GM19468 (cell line): ENCODE data around the gene SBF2.
"Not testable (repeated sequence)": the region's sequence is repeated elsewhere in the genome, so short reads cannot be mapped to it uniquely, and the experiment has no call there.

Source experiments
- ATAC-seq: cut with Tn5 transposase; IDR thresholded peaks from one replicate; pipeline ENCODE4 v1.9.1; 2021; ENCODE audit warnings: mild to moderate bottlenecking, moderate library complexity, moderate number of reproducible peaks; ENCODE audit not compliant: unreplicated experiment; ENCODE audit errors: extremely low read depth

SBF2 gene

DNA sequence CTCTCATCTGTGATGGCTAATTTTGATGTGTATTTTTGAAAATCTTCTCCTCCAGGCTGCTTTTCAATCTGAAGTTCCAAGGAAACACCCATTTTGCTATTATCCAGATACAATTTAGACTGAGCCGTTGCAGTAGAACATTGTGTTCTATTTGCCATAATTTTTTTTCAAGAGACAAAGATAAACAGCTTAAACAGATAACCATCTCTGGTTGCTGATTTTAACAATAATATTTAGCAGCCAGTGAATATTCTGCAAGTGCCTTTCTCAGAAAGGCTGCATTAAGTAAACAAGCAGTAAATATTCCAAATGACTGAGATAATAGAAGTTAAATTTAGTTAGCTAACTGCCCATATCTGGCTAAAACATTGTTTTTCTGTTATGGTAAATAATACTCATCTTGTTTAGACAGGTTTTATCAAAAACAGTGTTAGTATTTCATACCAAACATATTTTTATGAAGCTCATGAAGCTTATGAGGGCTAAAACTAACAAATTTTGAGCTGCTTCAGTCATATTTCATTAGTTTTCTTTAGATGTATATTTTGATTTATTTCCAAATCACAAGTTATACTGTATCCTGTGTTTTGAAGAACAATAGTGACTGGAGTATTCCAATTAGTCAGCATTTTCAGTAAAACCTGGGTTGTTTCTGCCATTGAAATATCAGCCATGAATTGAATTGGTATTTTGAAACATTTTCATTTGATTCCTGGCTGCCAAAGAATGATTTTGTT, 206.7 kb downstream of the SBF2 start:
- ATAC-seq = no peak

DNA sequence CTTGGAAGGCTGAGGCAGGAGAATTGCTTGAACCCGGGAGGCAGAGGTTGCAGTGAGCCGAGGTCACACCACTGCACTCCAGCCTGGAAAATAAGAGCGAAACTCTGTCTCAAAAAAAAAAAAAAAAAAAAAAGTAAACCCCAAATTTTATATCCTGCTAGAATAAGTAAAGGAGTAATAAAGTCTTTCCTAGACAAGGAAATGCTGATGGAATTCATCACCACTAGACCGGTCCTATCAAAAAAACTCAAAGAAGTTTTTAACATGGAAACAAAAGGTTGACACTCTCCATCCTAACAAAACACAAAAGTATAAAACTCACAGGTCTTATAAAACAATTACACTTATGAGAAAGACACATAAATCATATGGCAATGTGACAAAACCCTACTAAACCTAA, 213.9 kb downstream of the SBF2 start:
- no peak for ATAC-seq

DNA sequence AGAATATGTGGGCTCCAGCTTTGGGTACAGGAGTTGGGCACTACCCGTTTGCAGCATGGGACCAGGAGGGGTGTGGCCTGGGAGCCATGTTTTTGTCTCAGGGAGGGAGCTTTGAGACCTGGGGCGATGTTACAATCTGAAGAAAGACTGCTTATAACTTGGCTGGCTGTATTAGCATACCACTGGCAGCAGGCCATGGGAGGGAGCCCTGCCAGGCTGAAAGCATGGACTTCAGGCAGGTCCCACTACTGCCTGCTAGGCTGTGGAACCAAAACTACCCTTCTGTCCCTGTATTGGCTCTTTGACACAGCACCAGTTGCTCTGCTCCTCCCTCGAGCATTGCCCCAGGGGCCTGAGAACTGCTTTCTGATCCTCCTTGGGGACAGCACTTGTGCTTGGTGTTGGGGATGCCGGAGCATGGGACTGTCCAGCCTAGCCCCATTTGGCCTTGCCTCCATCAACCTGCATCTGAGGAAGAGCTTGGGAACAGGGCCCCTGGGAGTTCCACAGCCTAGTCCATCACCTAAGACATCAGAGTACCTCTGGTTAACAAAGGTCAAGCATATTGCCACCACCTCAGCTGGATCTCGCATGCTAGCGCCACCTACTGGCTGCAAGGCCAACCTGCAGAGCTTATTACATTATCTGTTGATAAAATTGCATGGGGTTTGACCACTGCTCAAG, 217.4 kb downstream of the SBF2 start:
- ATAC-seq = peak; percentile 39

DNA sequence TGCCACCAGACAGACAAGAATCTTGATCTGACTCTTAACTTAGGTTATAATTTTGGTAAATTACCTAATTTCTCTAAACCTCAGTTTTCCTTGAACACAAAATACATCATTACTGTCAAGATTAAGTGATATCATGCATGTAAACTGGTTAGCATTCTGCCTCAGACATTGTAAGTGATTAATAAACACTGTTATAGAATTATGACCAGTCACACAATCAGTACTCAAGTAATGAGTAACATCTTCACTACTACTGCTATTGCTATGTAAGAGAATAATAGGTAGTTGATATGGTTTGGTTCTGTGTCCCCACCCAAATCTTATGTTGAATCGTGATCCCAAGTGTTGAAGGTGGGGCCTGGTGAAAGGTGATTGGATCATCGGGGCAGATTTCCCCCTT, 218.9 kb downstream of the SBF2 start:
- ATAC-seq = no peak

DNA sequence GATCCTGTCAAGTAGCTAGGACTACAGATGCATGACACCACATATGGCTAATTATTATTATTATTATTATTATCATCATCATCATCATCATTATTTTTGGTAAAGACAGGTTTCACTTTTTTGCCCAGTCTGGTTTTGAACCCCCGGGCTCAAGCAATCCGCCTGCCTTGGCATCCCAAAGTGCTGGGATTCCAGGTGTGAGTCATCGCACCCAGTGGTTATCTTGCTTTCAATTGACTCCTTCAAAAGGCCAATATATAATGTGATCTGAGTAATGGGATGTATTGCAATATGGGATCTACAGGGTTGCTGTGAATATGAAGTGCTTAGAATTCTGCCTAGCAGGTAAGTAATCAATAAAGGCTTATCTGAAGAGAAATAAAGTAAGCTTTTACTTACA, 221.2 kb downstream of the SBF2 start:
- no peak for ATAC-seq

DNA sequence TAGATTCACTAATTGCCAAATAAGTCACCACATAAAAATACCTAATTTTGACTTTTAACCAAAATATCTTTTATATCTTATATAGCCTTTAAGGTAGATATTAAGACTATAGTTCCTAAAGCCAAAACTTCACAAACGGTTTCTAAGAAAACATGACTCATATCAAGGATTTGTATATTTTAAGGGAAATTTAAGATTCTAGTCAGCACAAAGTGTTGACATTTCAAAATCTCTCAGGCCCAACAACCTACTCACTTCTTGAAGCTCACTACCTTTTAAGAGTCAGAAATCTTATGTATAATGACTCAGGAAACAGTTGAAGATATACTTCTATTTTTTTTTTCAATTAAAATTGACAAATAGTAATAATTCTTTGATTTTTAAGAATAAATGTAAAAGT, 221.9 kb downstream of the SBF2 start:
- no peak for ATAC-seq

DNA sequence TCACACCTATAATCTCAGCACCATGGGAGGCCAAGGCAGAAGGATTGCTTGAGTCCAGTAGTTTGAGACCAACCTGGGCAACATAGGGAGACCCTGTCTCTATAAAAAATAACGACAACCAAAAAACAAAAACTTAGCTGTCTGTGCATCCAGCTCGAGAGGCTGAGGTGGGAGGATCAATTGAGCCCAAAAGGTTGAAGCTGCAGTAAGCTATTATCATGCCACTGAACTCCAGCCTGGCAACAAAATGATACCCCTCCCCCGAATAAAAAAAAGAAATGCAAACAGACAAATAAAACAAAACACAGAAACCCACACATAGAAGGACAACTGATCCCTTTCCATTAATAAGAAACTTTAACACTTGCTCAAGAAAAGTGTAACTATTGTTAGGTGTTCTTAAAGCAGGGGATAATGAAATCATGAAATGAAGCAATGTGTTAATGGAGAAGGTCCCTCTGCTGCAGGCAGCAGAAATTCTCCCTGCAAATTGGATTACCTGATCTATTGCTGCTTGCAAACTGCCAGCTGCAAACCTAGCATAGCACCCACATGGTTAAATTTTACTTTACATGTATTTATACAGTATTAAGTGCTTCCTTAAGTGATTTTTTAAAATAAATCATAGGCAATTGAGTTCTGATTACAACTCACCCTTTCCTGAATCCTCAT, 226.3 kb downstream of the SBF2 start:
- no peak for ATAC-seq

DNA sequence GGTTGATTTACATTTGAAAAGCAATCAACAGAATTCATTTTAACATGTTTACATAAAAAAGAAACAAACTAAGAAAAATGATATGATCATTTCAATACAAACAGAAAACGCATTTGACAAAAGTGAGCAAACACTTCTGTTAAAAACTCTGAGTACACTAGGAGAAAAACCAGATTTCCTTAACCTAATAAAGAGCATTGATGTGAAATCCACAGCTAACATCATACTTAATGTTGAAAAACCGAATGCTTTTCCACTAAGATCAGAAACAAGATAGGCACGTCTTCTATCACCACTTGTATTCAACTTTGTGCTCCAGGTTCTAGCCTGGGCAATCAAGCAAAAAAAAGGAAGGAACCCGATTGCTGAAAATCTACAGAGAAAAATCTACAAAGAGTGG, 227.6 kb downstream of the SBF2 start:
- no peak for ATAC-seq

DNA sequence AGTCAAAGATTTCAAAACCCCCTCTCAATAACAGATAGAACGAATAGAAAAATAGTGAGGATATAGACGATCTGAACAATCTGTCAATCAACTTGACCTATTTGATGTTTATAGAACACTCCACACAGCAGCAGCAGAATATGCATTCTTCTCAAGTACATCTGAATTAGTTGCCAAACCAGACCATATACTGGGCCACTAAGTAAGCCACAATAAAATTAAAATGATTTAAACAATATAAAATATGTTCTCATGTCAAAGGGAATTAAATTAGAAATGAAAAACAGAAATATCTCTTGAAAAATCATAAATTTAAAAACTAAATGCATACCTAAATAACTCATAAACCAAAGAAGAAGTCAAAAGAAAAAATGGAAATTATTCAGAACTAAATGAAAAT, 229.2 kb downstream of the SBF2 start:
- ATAC-seq = no peak

DNA sequence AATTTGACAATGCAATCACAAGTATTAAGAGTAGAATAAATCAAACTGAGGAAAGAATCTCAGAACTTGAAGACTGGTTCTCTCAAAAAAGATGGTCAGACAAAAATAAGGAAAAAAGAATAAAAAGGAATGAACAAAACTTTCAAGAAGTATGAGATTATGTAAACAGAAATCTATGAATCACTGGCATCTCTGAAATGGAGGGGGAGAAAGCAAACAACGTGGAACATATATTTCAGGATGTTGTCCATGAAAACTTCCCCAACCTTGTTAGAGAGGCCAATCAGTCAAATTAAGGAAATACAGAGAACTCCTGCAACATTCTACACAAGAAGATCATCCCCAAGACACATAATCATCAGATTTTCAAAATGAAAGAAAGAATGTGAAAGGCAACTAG, 235.7 kb downstream of the SBF2 start:
- no peak for ATAC-seq

DNA sequence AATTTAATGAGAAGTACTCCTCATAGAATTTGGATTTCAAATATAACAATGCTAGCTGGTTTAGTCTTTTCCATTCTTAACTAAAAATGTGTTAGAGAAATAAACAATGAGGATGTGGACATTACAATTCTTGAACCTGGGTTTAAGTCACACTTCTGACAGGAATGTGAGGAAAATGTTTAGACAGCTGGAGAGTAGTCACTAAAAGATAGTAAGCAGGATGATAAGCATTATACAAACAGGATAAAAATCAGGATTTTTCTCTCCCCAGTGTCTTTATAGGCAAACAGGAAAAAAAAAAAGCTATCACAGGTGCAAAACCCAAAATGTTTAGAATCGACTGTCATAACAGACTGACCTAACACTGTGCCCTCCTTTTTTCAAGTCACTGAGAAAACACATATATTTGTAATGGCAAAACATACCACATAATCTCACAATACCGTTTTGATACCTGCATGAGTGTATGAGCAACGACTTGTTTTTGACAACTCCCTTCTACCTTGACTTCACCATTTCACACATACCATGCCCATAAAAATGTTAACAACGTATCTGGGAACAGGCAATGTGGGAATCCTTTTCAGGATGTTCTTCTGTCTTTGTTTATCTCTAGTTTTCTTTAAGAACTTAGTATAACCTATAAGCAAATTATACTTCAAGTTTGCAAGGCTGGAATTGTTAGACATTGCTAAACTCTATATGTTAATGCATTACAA, 242.0 kb downstream of the SBF2 start:
- no peak for ATAC-seq

DNA sequence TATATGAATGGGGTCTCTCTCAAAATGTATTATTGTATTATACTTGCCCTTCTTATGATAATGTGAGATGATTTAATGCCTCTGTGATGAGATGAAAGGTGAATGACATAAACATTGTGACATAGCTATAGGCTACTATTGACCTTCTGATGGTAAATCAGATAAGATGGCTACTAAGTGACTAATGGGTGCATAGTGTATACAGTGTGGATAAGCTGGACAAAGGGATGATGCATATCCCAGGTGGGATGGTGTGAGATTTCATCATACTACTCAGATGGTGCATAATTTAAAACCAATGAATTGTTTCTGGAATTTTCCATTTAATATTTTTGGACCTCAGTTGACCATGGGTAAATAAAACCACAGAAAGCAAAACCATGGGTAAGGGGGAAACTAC, 243.5 kb downstream of the SBF2 start:
- ATAC-seq = no peak

DNA sequence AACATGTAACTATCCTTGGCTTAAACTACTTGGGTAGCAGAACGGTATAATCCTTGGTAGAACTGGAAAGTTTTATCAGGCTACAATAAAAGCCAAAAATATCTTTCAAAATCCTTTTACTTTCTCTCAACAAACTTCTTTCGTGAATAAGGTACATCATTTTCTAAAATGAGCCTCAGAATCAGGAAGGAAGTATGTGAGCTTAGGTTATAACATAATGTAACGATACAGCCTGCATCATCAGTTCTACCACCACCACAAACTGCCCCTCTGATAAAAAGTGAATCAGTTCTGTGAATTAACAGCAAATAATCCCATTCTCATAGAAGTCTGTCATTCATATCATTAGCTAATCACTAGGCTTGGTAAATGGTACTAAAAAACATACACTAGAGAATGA, 244.3 kb downstream of the SBF2 start:
- no peak for ATAC-seq

DNA sequence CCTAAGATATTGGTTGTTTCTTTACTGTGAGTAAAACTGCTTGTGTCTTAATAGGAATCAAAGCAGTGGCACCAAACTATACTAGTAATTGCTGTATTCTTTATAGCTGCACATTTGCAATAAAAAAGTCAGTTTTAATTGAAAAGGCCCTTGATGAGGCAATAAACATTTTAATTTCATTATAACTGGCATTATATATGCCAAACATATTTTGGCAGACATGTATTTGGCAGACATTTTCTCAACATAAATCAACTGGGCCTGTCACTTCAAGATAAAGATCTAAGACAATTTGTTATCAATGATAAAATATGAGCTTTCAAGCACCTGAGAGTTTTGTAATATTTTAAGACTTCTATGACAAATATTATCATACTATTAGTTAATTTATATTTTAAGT, 245.7 kb downstream of the SBF2 start:
- ATAC-seq = no peak

DNA sequence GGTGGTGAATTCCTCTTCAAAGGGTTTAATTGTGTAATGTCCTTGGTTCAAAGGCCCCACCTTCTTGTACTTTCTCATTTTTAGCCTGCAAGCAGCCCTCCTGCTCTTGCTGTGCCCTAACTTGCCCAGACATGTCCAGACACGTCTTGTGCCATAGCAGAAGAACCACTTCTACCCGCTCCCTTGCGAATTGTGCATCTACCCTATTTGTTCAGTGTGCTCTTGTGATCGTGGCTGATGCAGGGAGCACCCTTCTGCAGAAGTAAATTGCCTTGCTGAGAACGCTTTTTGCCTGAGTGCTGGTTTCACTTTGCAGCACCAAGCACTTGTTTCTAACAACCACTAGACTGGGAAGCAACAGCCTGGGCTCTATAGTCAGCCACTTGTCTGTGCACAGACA, 249.4 kb downstream of the SBF2 start:
- no peak for ATAC-seq

DNA sequence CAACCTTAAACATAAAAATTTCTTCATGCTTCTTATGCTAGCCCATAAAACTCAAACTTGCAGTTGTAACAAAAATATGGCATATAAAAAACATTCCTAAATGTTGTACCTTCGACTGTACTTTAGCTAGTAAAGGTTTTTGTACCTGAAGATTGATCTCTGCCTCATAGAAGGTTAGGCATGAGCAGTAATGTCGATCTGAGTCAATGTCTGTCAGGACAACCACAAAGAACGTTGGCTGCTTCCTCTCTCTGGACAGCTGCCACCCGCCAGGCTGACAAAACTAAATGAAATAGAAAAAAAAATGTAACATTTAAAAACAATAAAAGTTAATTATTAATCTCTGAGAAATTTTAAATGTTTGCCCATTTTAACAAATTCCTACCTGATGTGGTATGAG, 251.3 kb downstream of the SBF2 start:
- no peak for ATAC-seq

DNA sequence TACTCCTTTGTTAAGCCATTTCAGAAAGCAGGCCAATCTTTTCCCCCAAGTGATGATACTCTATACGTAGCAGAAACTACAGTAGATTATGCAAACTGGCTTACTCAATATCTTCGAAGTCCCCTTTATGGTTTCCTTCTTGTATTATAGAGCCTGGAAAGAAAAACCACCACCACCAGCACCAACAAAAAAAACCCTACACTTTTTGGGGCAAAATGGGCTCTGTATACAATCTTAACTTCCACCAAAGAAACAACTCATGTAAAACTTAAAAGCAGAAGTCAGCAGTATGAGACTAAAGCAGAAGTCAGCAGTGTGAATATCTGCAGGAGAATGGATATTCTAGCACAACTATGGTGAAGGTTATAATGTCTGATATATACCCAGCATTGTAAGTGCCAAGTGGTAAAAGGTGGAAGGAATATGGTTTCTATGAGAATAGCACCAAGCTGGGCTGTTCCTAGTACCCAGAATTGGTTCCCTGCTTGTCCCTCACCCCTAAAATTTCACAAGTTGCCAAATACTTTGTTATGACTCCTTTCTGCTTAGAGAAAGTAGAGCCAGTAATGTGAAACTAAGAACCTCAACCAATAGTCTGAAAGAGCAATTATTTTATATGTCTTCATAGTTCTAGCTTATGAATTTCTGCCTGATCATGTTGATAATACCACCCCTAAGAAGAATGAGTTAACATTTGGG, 252.1 kb downstream of the SBF2 start:
- no peak for ATAC-seq

DNA sequence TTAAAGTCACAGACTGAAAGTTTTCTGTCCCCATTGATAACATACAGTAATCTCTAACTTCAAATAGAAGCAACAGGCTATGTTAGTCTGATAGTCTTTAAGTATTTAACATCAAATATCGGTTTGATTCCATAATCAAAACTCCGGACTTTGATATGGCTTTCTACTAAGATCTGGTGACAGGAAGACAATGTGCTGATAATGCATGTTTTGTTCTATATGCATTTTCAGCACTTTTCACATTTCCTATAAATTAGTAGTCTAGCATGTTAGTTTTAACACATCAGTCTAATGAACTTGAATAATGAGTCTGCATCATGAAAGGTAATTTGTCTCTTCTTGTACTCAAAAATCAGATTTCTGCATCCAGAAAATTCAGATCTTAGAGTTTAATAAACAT, 252.7 kb downstream of the SBF2 start:
- ATAC-seq = no peak

DNA sequence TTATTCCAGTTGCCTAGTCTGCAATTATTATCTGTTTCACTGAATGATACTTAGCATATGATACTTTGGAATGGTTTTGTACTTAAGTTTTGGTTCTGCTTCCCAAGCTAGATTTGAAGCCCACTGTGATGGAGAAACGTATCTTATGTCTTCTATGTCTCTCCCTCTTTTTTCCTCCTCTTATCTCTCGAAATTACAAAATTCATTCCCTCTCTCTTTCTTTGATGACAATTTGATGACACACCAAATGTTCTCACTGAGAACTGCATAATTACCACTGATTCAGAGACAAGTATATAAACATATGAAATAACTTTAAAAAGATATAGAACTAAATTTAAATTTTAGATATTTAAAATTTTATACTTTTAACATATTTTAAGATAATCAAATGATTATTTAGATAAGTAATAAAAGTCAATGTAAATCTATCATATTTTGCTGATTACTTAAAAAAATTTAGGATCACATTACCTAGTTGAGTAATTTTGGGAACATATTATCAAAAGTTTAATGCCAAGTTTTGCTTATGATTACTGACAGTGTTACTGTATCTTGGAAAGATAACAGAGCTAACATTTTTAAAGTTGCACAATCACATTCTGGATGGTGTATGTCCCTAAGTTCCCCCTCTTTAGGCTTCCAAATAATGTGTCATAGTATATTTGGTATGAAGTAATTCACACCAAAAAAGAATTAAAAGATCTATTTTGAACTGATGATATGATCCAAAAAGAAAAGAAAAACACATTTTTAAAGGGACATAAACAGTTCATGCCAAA, 255.3 kb downstream of the SBF2 start:
- ATAC-seq = no peak

DNA sequence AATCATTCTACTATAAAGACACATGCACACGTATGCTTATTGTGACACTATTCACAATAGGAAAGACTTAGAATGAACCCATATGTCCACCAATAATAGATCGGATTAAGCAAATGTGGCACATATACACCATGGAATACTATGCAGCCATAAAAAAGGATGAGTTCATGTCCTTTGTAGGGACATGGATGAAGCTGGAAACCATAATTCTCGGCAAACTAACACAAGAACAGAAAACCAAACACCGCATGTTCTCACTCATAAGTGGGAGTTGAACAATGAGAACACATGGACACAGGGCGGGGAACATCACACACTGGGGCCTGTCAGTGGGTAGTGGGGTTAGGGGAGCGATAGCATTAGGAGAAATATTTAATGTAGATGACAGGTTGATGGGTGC, 258.1 kb downstream of the SBF2 start:
- not testable (repeated sequence) for ATAC-seq
